HepG2 (cell line): Measurements from ENCODE around the gene TBX3. TPM values are rescaled to one million over a fixed set of nuclear protein-coding genes. Genes with fewer than 3 reads are reported as not detected.

Experiments used
- BORCS8-MEF2B ChIP-seq: sonication (generic); formaldehyde crosslinking; IDR thresholded peaks from 2 replicates; pipeline ENCODE4 v1.8.0; 2022; ENCODE audit warnings: mild to moderate bottlenecking, missing genetic modification reagents
- DMAP1 ChIP-seq: IDR thresholded peaks from 2 replicates; pipeline ENCODE4 v1.6.1; 2016
- GLMP ChIP-seq: sonication (generic); formaldehyde crosslinking; IDR thresholded peaks from 2 replicates; pipeline ENCODE4 v1.9.0; 2021; ENCODE audit warnings: missing genetic modification reagents, mild to moderate bottlenecking, borderline replicate concordance
- HNF4G ChIP-seq, 2 experiments: sonication (generic) in 1 of 2; formaldehyde crosslinking in 1 of 2; IDR thresholded peaks; 2 replicates each; pipeline versions ENCODE4 v1.4.0 to v1.6.1; 2011 to 2020; ENCODE audit warnings: borderline replicate concordance in 2 of 2, low read depth in 2 of 2, mild to moderate bottlenecking in 2 of 2, low read length in 1 of 2, missing genetic modification reagents in 1 of 2, moderate library complexity in 1 of 2
- JARID2 ChIP-seq: sonication (generic); formaldehyde crosslinking; IDR thresholded peaks from 2 replicates; pipeline ENCODE4 v1.8.1; 2023; ENCODE audit warnings: missing genetic modification reagents, inconsistent platforms; ENCODE audit not compliant: insufficient replicate concordance
- MTERF4 ChIP-seq: sonication (generic); formaldehyde crosslinking; IDR thresholded peaks from 2 replicates; pipeline ENCODE4 v1.8.0; 2023; ENCODE audit warnings: mild to moderate bottlenecking, missing genetic modification reagents
- POLR2AphosphoS2 ChIP-seq: IDR thresholded peaks from 2 replicates; pipeline ENCODE4 v1.6.1; 2011; ENCODE audit warnings: low read depth, low read length, improper control_type of control experiment
- RNF2 ChIP-seq: fragments of 450-650 bp; conservative IDR thresholded peaks from 2 replicates; pipeline ENCODE4 v1.6.1; 2016; ENCODE audit warnings: low read depth
- SATB2 ChIP-seq: sonication (generic); formaldehyde crosslinking; IDR thresholded peaks from 2 replicates; pipeline ENCODE4 v1.5.0; 2020; ENCODE audit warnings: missing genetic modification reagents
- STAT6 ChIP-seq: sonication (generic); formaldehyde crosslinking; IDR thresholded peaks from 2 replicates; pipeline ENCODE4 v1.4.0; 2020; ENCODE audit warnings: missing genetic modification reagents, mild to moderate bottlenecking, borderline replicate concordance
- SYNCRIP ChIP-seq: fragments of 200-400 bp; formaldehyde crosslinking; IDR thresholded peaks from 2 replicates; pipeline ENCODE4 v1.6.1; 2018; ENCODE audit warnings: mild to moderate bottlenecking, low read depth, low read length; ENCODE audit not compliant: insufficient read depth
- TBL1XR1 ChIP-seq: fragments of 150-350 bp; IDR thresholded peaks from 2 replicates; pipeline ENCODE4 v1.6.1; 2014; ENCODE audit warnings: borderline replicate concordance, low read length; ENCODE audit not compliant: partially characterized antibody
- TBX2 ChIP-seq: sonication (generic); formaldehyde crosslinking; IDR thresholded peaks from 2 replicates; pipeline ENCODE4 v1.5.0; 2020; ENCODE audit warnings: missing genetic modification reagents, mild to moderate bottlenecking, borderline replicate concordance
- TCF12 ChIP-seq, 2 experiments: fragments of 450-650 bp in 1 of 2; sonication (generic) in 1 of 2; formaldehyde crosslinking in 1 of 2; IDR thresholded peaks; 2 replicates each; pipeline versions ENCODE4 v1.6.1 to v1.8.0; 2017 to 2022; ENCODE audit warnings: antibody characterized with exemption in 1 of 2, mild to moderate bottlenecking in 1 of 2, missing genetic modification reagents in 1 of 2, moderate library complexity in 1 of 2
- TCF7 ChIP-seq: sonication (generic); IDR thresholded peaks from 2 replicates; pipeline ENCODE4 v1.6.1; 2016; ENCODE audit warnings: antibody characterized with exemption, low read depth
- TEAD2 ChIP-seq: sonication (generic); formaldehyde crosslinking; IDR thresholded peaks from 2 replicates; pipeline ENCODE4 v1.9.0; 2021; ENCODE audit warnings: missing genetic modification reagents
- ZBTB8A ChIP-seq: sonication (generic); formaldehyde crosslinking; IDR thresholded peaks from 2 replicates; pipeline ENCODE4 v1.4.0; 2020; ENCODE audit warnings: mild to moderate bottlenecking, low read depth, missing genetic modification reagents, borderline replicate concordance
- ZNF362 ChIP-seq: sonication (generic); formaldehyde crosslinking; IDR thresholded peaks from 2 replicates; pipeline ENCODE4 v1.4.0; 2020; ENCODE audit warnings: missing genetic modification reagents, mild to moderate bottlenecking, borderline replicate concordance
- ZNF484 ChIP-seq: sonication (generic); formaldehyde crosslinking; IDR thresholded peaks from 2 replicates; pipeline ENCODE4 v1.5.1; 2020; ENCODE audit warnings: mild to moderate bottlenecking, low read depth, missing genetic modification reagents, borderline replicate concordance
- ZNF678 ChIP-seq: sonication (generic); formaldehyde crosslinking; IDR thresholded peaks from 2 replicates; pipeline ENCODE4 v1.4.0; 2020; ENCODE audit warnings: mild to moderate bottlenecking, missing genetic modification reagents
- ZUFSP ChIP-seq: sonication (generic); formaldehyde crosslinking; IDR thresholded peaks from 2 replicates; pipeline ENCODE4 v1.9.0; 2021; ENCODE audit warnings: missing genetic modification reagents, mild to moderate bottlenecking, borderline replicate concordance
- polyA plus RNA-seq, 8 experiments: library from polyadenylated mRNA; depleted of rRNA in 3 of 8; stranded (reverse) in 7 of 8; unstranded in 1 of 8; fragments of >200 nt; fragmentation: Illumina TruSeq in 4 of 8; extraction: Trizol in 4 of 8; gene quantifications; 2 replicates each; pipeline versions ENCODE4 v1.2.1 to v1.2.3, GENCODE V29; 2011 to 2016; ENCODE audit warnings: low read depth in 4 of 8, missing spikeins in 1 of 8, mixed read lengths in 1 of 8; ENCODE audit not compliant: insufficient read depth in 1 of 8
- total RNA-seq, 5 experiments: library from RNA; depleted of rRNA; stranded (reverse); fragments of >200 nt; fragmentation: Illumina TruSeq; extraction: Trizol; gene quantifications; 2 replicates each; pipeline ENCODE4 v1.2.3, GENCODE V29; 2016; ENCODE audit warnings: low read depth in 1 of 5

The TBX3 gene
- total and polyA plus RNA-seq, 2 of the 13 experiments (the other 11 are each of a cell fraction or from before 2014, with no cell fraction given) = 27.1 to 42.4 TPM

- TF ChIP-seq STAT6 (no peak), ZNF362 (CRISPR knock-in tag) (peak; percentile 92), ZUFSP (no peak), DMAP1 (CRISPR knock-in tag) (no peak), GLMP (no peak), HNF4G (IDR thresholded peaks at IDR 0.05; ENCODE audit: borderline replicate concordance, low read depth, low read length) (no peak), HNF4G (CRISPR knock-in tag; IDR thresholded peaks at IDR 0.05; ENCODE audit: borderline replicate concordance, low read depth) (no peak), BORCS8-MEF2B (no peak), TCF12 (IDR thresholded peaks at IDR 0.05) (no peak), TCF12 (CRISPR knock-in tag; IDR thresholded peaks at IDR 0.05) (no peak), TBL1XR1 (no peak), POLR2AphosphoS2 (no peak), TCF7 (peak; percentile 24; the same call in 1 of the 2 replicates), ZNF678 (CRISPR knock-in tag) (no peak), JARID2 (CRISPR knock-in tag) (no peak), RNF2 (no peak), SATB2 (no peak), ZBTB8A (no peak), TBX2 (CRISPR knock-in tag) (peak; percentile 58; the same call in 1 of the 2 replicates), TEAD2 (no peak), SYNCRIP (no peak), MTERF4 (CRISPR knock-in tag) (no peak), ZNF484 (no peak)
Observed at GRCh38 chr12:114668151-114668885, 15.7 kb downstream of the TBX3 start (continued).
